H9 (cell line): ENCODE measurements around the gene CYP27C1. TPM values are rescaled to one million over a fixed set of nuclear protein-coding genes. Genes with fewer than 3 reads are reported as not detected.

Experiments used
- DNase-seq: peaks from one replicate; pipeline ENCODE4 v3.0.0-alpha.2; 2017
- H2AFZ ChIP-seq: one replicate; pipeline ENCODE4 v1.6.1; 2013; ENCODE audit warnings: mild to moderate bottlenecking, low read length, control low read depth, moderate library complexity
- H2AK5ac ChIP-seq: 2 replicates; pipeline ENCODE4 v1.6.1; 2013; ENCODE audit warnings: low read length, control low read depth, mixed read lengths; ENCODE audit not compliant: insufficient read length
- H2BK120ac ChIP-seq: one replicate; pipeline ENCODE4 v1.6.1; 2013; ENCODE audit warnings: low read depth, mild to moderate bottlenecking, low read length, control low read depth, inconsistent platforms; ENCODE audit not compliant: poor library complexity, severe bottlenecking
- H2BK12ac ChIP-seq: 2 replicates; pipeline ENCODE4 v1.6.1; 2013; ENCODE audit warnings: low read length, control low read depth, mixed read lengths, low read depth; ENCODE audit not compliant: insufficient read length
- H2BK15ac ChIP-seq: 2 replicates; pipeline ENCODE4 v1.6.1; 2013; ENCODE audit warnings: low read depth, low read length, control low read depth
- H2BK20ac ChIP-seq: one replicate; pipeline ENCODE4 v1.6.1; 2013; ENCODE audit warnings: low read depth, mild to moderate bottlenecking, low read length, control low read depth, inconsistent platforms; ENCODE audit not compliant: poor library complexity, severe bottlenecking
- H2BK5ac ChIP-seq: 2 replicates; pipeline ENCODE4 v1.6.1; 2013; ENCODE audit warnings: low read length, control low read depth, mixed read lengths; ENCODE audit not compliant: insufficient read length
- H3K14ac ChIP-seq: 2 replicates; pipeline ENCODE4 v1.6.1; 2013; ENCODE audit warnings: low read length, control low read depth; ENCODE audit not compliant: insufficient read depth
- H3K18ac ChIP-seq: 2 replicates; pipeline ENCODE4 v1.6.1; 2013; ENCODE audit warnings: low read depth, mild to moderate bottlenecking, mixed read lengths, low read length, control low read depth; ENCODE audit not compliant: insufficient read length
- H3K23ac ChIP-seq: 2 replicates; pipeline ENCODE4 v1.6.1; 2013; ENCODE audit warnings: low read length, control low read depth, mixed read lengths, low read depth; ENCODE audit not compliant: insufficient read length
- H3K23me2 ChIP-seq: 2 replicates; pipeline ENCODE4 v1.6.1; 2013; ENCODE audit warnings: low read depth, mild to moderate bottlenecking, mixed read lengths, low read length, control low read depth; ENCODE audit not compliant: insufficient read length, poor library complexity, severe bottlenecking
- H3K27ac ChIP-seq: 2 replicates; pipeline ENCODE4 v1.5.1; 2013; ENCODE audit warnings: low read length, control low read depth, mixed read lengths, low read depth; ENCODE audit not compliant: insufficient read length
- H3K27me3 ChIP-seq: 2 replicates; pipeline ENCODE4 v1.6.1; 2013; ENCODE audit warnings: low read length, control low read depth, inconsistent platforms; ENCODE audit not compliant: insufficient read depth
- H3K4ac ChIP-seq: 2 replicates; pipeline ENCODE4 v1.6.1; 2013; ENCODE audit warnings: low read depth, mild to moderate bottlenecking, control low read depth, inconsistent platforms, low read length, moderate library complexity
- H3K4me1 ChIP-seq: 2 replicates; pipeline ENCODE4 v1.6.1; 2013; ENCODE audit warnings: low read length, control low read depth, inconsistent platforms; ENCODE audit not compliant: insufficient read depth
- H3K4me2 ChIP-seq: 2 replicates; pipeline ENCODE4 v1.6.1; 2013; ENCODE audit warnings: low read length, control low read depth, mixed read lengths; ENCODE audit not compliant: insufficient read length, insufficient read depth
- H3K56ac ChIP-seq: 2 replicates; pipeline ENCODE4 v1.6.1; 2013; ENCODE audit warnings: low read depth, mild to moderate bottlenecking, mixed read lengths, low read length, control low read depth; ENCODE audit not compliant: insufficient read length
- H3K79me1 ChIP-seq: 2 replicates; pipeline ENCODE4 v1.6.1; 2013; ENCODE audit warnings: low read depth, mild to moderate bottlenecking, moderate library complexity, low read length, control low read depth, inconsistent platforms; ENCODE audit not compliant: insufficient read depth, poor library complexity, severe bottlenecking
- H3K79me2 ChIP-seq: 2 replicates; pipeline ENCODE4 v1.6.1; 2013; ENCODE audit warnings: low read length, control low read depth, inconsistent platforms; ENCODE audit not compliant: insufficient read depth
- H3K9ac ChIP-seq: 2 replicates; pipeline ENCODE4 v1.6.1; 2013; ENCODE audit warnings: low read length, control low read depth, mixed read lengths; ENCODE audit not compliant: insufficient read length; ENCODE audit errors: extremely low read depth
- H3K9me3 ChIP-seq: one replicate; pipeline ENCODE4 v1.6.1; 2013; ENCODE audit warnings: low read depth, low read length, inconsistent platforms; ENCODE audit not compliant: control insufficient read depth
- H3T11ph ChIP-seq: one replicate; pipeline ENCODE4 v1.6.1; 2013; ENCODE audit warnings: mild to moderate bottlenecking, low read length, control low read depth, inconsistent platforms
- H4K20me1 ChIP-seq: one replicate; pipeline ENCODE4 v1.6.1; 2013; ENCODE audit not compliant: control insufficient read depth, insufficient read length, insufficient read depth
- H4K5ac ChIP-seq: 2 replicates; pipeline ENCODE4 v1.6.1; 2013; ENCODE audit warnings: low read depth, mild to moderate bottlenecking, mixed read lengths, low read length, control low read depth; ENCODE audit not compliant: insufficient read length
- H4K8ac ChIP-seq: replicated peaks from 2 replicates; pipeline ENCODE4 v1.6.1; 2013; ENCODE audit warnings: low read length, control low read depth, mixed read lengths, low read depth; ENCODE audit not compliant: insufficient read length
- H4K91ac ChIP-seq: 2 replicates; pipeline ENCODE4 v1.6.1; 2013; ENCODE audit warnings: low read depth, mild to moderate bottlenecking, moderate library complexity, mixed read lengths, low read length, control low read depth; ENCODE audit not compliant: insufficient read length
- H3K27ac Mint-ChIP-seq, 3 experiments: 2 replicates in 2 of 3; 3 replicates in 1 of 3; pipeline ENCODE4 v1.8.0; 2020 to 2021; ENCODE audit warnings: mixed read lengths in 3 of 3, mild to moderate bottlenecking in 1 of 3, moderate library complexity in 1 of 3
- H3K27me3 Mint-ChIP-seq: 2 replicates; pipeline ENCODE4 v1.8.0; 2021; ENCODE audit warnings: low read depth, mild to moderate bottlenecking, moderate library complexity, mixed read lengths
- H3K36me3 Mint-ChIP-seq, 3 experiments: 2 replicates in 2 of 3; 3 replicates in 1 of 3; pipeline ENCODE4 v1.8.0; 2020 to 2021; ENCODE audit warnings: low read depth in 3 of 3, mixed read lengths in 3 of 3; ENCODE audit not compliant: insufficient read depth in 1 of 3
- H3K4me1 Mint-ChIP-seq, 2 experiments: 2 replicates each; pipeline ENCODE4 v1.8.0; 2020; ENCODE audit warnings: mixed read lengths in 2 of 2
- H3K4me3 Mint-ChIP-seq, 2 experiments: 2 replicates in 1 of 2; 3 replicates in 1 of 2; pipeline ENCODE4 v1.8.0; 2020 to 2021; ENCODE audit warnings: mild to moderate bottlenecking in 2 of 2, mixed read lengths in 2 of 2, moderate library complexity in 1 of 2
- H3K9me3 Mint-ChIP-seq, 2 experiments: 2 replicates in 1 of 2; 3 replicates in 1 of 2; pipeline ENCODE4 v1.8.0; 2020; ENCODE audit warnings: mild to moderate bottlenecking in 2 of 2, mixed read lengths in 2 of 2, moderate library complexity in 1 of 2
- WGBS: extraction: QIAGEN DNeasy Blood & Tissue Kit; methylation state at CpG from one replicate; pipeline ENCODE4 v1.1.7; 2013; ENCODE audit warnings: missing lambda C conversion rate, low lambda C conversion rate, mixed read lengths; ENCODE audit not compliant: insufficient read length; ENCODE audit errors: extremely low coverage; 5-methylcytosine and 5-hydroxymethylcytosine counted together
- total RNA-seq: library from RNA; stranded (reverse); gene quantifications from 2 replicates; pipeline ENCODE4 v1.2.1, GENCODE V29; 2021
- TF ChIP-seq, protein P1 (sequence below): fragments of 200-600 bp; sonication (generic); conservative IDR thresholded peaks from 3 replicates; pipeline ENCODE4 v1.8.0; 2021; ENCODE audit warnings: antibody characterized with exemption, mild to moderate bottlenecking

Gene CYP27C1
- total RNA-seq, 1 experiment from 2014 or later, result 2.3 TPM

DNA sequence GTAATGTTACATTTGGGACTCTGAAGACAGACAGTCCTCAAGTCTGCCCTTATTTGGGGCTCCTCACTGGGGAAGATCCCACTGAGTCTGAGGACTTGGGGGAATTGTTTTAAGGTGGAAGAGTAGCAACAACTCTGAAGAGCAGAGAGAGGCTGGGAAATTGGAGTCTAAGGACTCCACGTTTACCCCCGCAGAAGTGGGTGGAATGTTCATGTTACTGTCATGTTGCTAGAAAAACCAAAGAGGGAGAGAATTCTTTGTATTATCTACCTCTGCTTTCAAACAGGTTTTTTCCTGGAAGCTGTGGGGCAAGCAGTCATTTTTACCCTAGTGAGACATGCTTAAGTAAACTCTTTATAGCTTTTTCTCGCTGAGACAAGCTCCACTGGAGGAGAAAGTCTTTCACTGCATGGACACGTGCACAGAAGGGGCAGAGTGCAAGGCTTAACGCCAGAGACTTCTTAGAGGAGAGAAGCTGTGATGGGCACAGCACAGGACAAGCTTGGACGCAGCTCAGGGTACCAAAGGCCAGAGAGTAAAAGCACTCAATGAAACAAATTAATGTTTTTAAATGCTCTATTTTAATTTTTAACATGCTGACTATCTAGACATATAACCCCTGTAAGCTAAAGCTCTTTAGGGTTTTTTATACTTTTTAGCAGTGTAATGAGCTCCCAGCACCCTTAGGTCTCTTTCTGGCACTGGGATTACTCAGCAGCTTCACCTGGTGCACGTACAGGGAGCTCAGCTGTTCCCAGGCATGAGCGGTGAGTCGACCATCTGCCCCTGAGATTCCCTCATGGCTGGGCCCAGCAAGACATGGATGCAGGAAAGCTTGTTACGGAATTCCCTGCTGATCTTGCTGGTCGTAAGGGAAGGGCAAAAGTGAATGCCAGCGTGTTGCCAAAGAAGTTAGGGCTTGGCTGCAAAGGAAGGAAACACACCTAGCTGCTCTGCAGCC is 58.6 kb downstream of the CYP27C1 start:
- no peak overlapping the region for H3K18ac ChIP-seq
- H3K23me2 ChIP-seq, result no peaks in the 10 kb centered on the region
- no peaks in the 10 kb centered on the region for H3K27me3 ChIP-seq
- TF ChIP-seq, protein P1, sequence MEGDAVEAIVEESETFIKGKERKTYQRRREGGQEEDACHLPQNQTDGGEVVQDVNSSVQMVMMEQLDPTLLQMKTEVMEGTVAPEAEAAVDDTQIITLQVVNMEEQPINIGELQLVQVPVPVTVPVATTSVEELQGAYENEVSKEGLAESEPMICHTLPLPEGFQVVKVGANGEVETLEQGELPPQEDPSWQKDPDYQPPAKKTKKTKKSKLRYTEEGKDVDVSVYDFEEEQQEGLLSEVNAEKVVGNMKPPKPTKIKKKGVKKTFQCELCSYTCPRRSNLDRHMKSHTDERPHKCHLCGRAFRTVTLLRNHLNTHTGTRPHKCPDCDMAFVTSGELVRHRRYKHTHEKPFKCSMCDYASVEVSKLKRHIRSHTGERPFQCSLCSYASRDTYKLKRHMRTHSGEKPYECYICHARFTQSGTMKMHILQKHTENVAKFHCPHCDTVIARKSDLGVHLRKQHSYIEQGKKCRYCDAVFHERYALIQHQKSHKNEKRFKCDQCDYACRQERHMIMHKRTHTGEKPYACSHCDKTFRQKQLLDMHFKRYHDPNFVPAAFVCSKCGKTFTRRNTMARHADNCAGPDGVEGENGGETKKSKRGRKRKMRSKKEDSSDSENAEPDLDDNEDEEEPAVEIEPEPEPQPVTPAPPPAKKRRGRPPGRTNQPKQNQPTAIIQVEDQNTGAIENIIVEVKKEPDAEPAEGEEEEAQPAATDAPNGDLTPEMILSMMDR, result no peak
- H2AFZ ChIP-seq, result no peak overlapping the region
- H3K79me2 ChIP-seq, result no peaks in the 10 kb centered on the region
- H3K14ac ChIP-seq, result no peak overlapping the region
- H3K4me1 ChIP-seq, result no peaks in the 10 kb centered on the region; the same call in 1 of the 2 replicates
- no peak overlapping the region for H2BK12ac ChIP-seq
- H3K9me3 ChIP-seq, result no peaks in the 10 kb centered on the region
- Mint-ChIP-seq H3K9me3 (peaks cover 0 to under 1% of the 10 kb centered on the region in 2 experiments; a peak in 3 of 5 replicates), H3K4me1 (peaks cover 21 to 27% of the 10 kb centered on the region in 2 experiments), H3K27me3 (peaks cover 1% of the 10 kb centered on the region; the same call in 1 of the 2 replicates), H3K4me3 (no peak overlapping the region), H3K27ac (no peak overlapping the region), H3K36me3 (no peaks in the 10 kb centered on the region; a peak in 1 of 7 replicates)
- no peak overlapping the region for H3K23ac ChIP-seq
- H2BK120ac ChIP-seq, result no peak overlapping the region
- H3K56ac ChIP-seq, result no peak overlapping the region
- no peak for DNase-seq
- H4K20me1 ChIP-seq, result no peaks in the 10 kb centered on the region
- H2BK20ac ChIP-seq, result no peak overlapping the region
- H3K4ac ChIP-seq, result no peak overlapping the region
- H3K9ac ChIP-seq, result no peak overlapping the region
- no peak overlapping the region for H3K4me2 ChIP-seq
- no peak overlapping the region for H3K27ac ChIP-seq
- WGBS, result no CpG with 5 or more reads among the region's 12 CpGs
- H3K79me1 ChIP-seq, result no peaks in the 10 kb centered on the region
- no peak overlapping the region for H4K91ac ChIP-seq
- H4K5ac ChIP-seq, result no peak overlapping the region
- no peak overlapping the region for H3T11ph ChIP-seq
- H2BK5ac ChIP-seq, result no peak overlapping the region
- no peak overlapping the region for H2BK15ac ChIP-seq
- H4K8ac ChIP-seq, result no peak overlapping the region
- H2AK5ac ChIP-seq, result no peak overlapping the region
